Upper lobe of left lung (tissue), 6 donors: Measurements from ENCODE around the gene APPBP2. TPM values are rescaled to one million over a fixed set of nuclear protein-coding genes. Genes with fewer than 3 reads are reported as not detected.
A peak's percentile ranks its signal among the peaks of the same experiment; 100 is the strongest.

Source experiments
- ATAC-seq, 2 donors: fragments of 200-7000 bp; cut with Tn5 transposase; one replicate each; pipeline ENCODE4 v1.9.1; 2022; ENCODE audit warnings: mild to moderate bottlenecking in 2 of 2, moderate library complexity in 2 of 2; ENCODE audit not compliant: low FRiP score in 2 of 2
- DNase-seq, 2 donors: peaks; one replicate each; pipeline ENCODE4 v3.0.0-alpha.2; 2019 to 2020
- H3K27ac ChIP-seq, 4 donors: fragments of 200-600 bp; sonication (generic); one replicate each; pipeline ENCODE4 v1.5.1; 2016 to 2019
- H3K27me3 ChIP-seq, 4 donors: fragments of 200-600 bp; sonication (generic); one replicate each; pipeline ENCODE4 v1.5.1; 2017 to 2019
- H3K36me3 ChIP-seq, 4 donors: fragments of 200-600 bp; sonication (generic); one replicate each; pipeline ENCODE4 v1.5.1; 2016 to 2019
- H3K4me1 ChIP-seq, 4 donors: fragments of 200-600 bp; sonication (generic); one replicate each; pipeline ENCODE4 v1.5.1; 2018 to 2019
- H3K4me3 ChIP-seq, 4 donors: fragments of 200-600 bp; sonication (generic); one replicate each; pipeline ENCODE4 v1.5.1; 2017 to 2019; ENCODE audit warnings: mild to moderate bottlenecking in 2 of 4, moderate library complexity in 1 of 4
- H3K9me3 ChIP-seq, 4 donors: fragments of 200-600 bp; sonication (generic); one replicate each; pipeline ENCODE4 v1.5.1; 2018 to 2019
- CTCF ChIP-seq, 6 experiments: fragments of 450-650 bp in 4 of 6; fragments of 200-600 bp in 2 of 6; sonication (generic) in 2 of 6; IDR thresholded peaks; one replicate each; pipeline ENCODE4 v1.5.1; 2016 to 2019; ENCODE audit warnings: antibody characterized with exemption in 6 of 6
- EP300 ChIP-seq, 4 donors: sonication (generic); formaldehyde crosslinking; IDR thresholded peaks; one replicate each; pipeline ENCODE4 v1.5.1; 2017; ENCODE audit warnings: antibody characterized with exemption in 4 of 4, control low read depth in 2 of 4
- POLR2A ChIP-seq, 4 donors: fragments of 450-650 bp; IDR thresholded peaks; one replicate each; pipeline ENCODE4 v1.5.1; 2016 to 2017; ENCODE audit warnings: antibody characterized with exemption in 4 of 4, mild to moderate bottlenecking in 2 of 4
- POLR2AphosphoS5 ChIP-seq, 2 donors: sonication (generic); formaldehyde crosslinking; IDR thresholded peaks; one replicate each; pipeline ENCODE4 v1.5.1; 2017; ENCODE audit warnings: antibody characterized with exemption in 2 of 2
- WGBS, 2 donors: methylation state at CpG; one replicate each; pipeline ENCODE4 v1.1.5; 2017 to 2018; 5-methylcytosine and 5-hydroxymethylcytosine counted together
- total RNA-seq, 6 donors: library from RNA; depleted of rRNA in 4 of 6; stranded (reverse); fragments of >200 nt in 4 of 6; gene quantifications; one replicate each; pipeline versions ENCODE4 v1.1.0 to v1.2.1, GENCODE V29; 2016 to 2021
- donor health status: DM: no; HTN: no; CAD: no; lungs with moderate emphysema.
- donor health status: DM: no; HTN: yes; CAD: no; lungs with severe emphysema.

APPBP2 gene
- total RNA-seq, 6 donors from 2014 or later = 17.4 to 42.9 (median 28.7) TPM

GRCh38 chr17:60403962-60404361 lies 122.1 kb downstream of the APPBP2 start:
- WGBS, 2 donors = 95 to 98% methylated on average over 6 of the region's 6 CpGs
- TF ChIP-seq POLR2AphosphoS5 (IDR thresholded peaks at IDR 0.05) (no peak), POLR2A (IDR thresholded peaks at IDR 0.05) (no peak), CTCF (IDR thresholded peaks at IDR 0.05) (no peak), EP300 (IDR thresholded peaks at IDR 0.05) (no peak)

DNA sequence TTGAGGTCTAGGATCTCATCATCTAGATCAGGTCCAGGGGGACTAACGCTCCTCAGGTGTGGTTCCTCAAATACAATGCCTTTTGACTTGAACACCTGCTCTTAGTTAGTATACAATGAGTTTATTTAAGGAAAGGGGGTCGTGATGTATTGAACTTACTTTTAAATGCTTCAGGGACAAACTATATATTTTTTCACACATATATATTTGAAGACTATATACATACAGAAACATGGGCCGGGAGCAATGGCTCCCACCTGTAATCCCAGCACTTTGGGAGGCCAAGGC lies 122.6 kb downstream of the APPBP2 start:
- TF ChIP-seq POLR2A (IDR thresholded peaks at IDR 0.05) = no peak
- TF ChIP-seq POLR2AphosphoS5 (IDR thresholded peaks at IDR 0.05) = no peak
- TF ChIP-seq EP300 (IDR thresholded peaks at IDR 0.05) = no peak
- no peak for TF ChIP-seq CTCF (IDR thresholded peaks at IDR 0.05)
- DNase-seq (no peak), ATAC-seq (no peak)
- H3K27ac ChIP-seq = no peak overlapping the region
- 83 to 92% methylated on average over 3 of the region's 3 CpGs for WGBS, 2 donors
- H3K27me3 ChIP-seq = no peaks in the 10 kb centered on the region
- no peaks in the 10 kb centered on the region for H3K9me3 ChIP-seq
- no peak overlapping the region for H3K4me3 ChIP-seq
- no peaks in the 10 kb centered on the region for H3K36me3 ChIP-seq
- H3K4me1 ChIP-seq = no peaks in the 10 kb centered on the region

More at GRCh38 chr17:60403962-60404361, 122.1 kb downstream of the APPBP2 start:
- Histone ChIP-seq H3K4me1 (no peaks in the 10 kb centered on the region), H3K27ac (no peak overlapping the region), H3K4me3 (no peak overlapping the region), H3K36me3 (no peaks in the 10 kb centered on the region), H3K9me3 (no peaks in the 10 kb centered on the region), H3K27me3 (no peaks in the 10 kb centered on the region)
- DNase-seq (no peak), ATAC-seq (peak in 1 of 2 donors; percentile 65)

DNA sequence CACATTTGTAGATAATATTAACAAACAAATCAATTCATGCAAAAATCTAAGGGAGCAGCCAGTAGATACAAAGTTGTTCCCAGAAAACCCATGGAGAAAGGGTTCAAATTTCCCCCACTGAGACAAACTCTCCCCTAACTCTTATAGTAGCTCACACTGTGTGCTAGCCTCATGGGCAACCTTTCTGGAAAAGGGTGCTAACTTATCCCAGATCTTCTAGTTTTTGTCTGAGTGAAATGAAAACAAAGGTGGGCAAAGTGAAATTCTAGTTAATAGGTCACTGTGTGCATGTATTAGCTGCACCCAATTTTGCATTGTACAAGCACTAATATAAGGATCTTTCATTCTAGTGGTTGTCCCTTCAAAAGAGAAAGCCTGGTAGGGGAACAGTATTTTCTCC lies 124.2 kb downstream of the APPBP2 start:
- no peak for TF ChIP-seq POLR2AphosphoS5 (IDR thresholded peaks at IDR 0.05)
- TF ChIP-seq EP300 (IDR thresholded peaks at IDR 0.05) = no peak
- Histone ChIP-seq H3K4me1 (no peaks in the 10 kb centered on the region), H3K36me3 (no peaks in the 10 kb centered on the region), H3K27ac (no peak overlapping the region), H3K4me3 (no peak overlapping the region), H3K27me3 (no peaks in the 10 kb centered on the region), H3K9me3 (no peaks in the 10 kb centered on the region)
- ATAC-seq (no peak), DNase-seq (no peak)

DNA sequence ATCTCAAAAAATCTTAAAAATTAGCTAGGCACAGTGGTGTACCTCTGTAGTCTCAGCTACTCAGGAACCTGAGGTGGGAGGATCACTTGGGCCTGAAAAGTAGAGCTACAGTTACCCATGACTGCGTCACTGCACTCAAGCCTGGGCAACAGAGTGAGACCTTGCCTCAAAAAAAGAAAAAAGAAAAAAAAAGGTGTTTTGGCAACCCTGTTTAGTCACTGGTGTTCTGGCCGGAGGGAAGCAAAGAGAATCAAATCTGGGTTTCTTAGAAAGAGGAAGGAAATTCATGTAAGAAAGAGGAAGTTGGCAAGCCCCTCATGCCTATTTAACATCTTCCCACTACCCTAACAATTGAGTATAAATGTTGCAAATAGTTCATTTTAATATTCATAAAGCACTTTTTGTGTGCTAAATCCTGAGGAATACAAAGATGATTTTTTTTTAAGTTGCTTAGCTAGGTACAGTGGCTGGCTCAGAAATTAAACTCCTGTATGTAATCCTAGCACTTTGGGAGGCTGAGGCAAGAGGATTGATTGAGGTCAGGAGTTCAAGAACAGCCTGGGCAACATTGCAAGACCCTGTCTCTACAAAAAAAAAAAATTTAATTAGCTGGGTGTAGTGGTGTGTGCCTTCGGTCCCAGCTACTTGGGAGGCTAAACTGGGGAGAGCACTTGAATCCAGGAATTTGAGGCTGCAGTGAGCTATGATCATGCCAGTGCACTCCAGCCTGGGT lies 127.6 kb downstream of the APPBP2 start:
- H3K27ac ChIP-seq = peak overlapping the region; percentile 67 to 81 (median 76)
- H3K4me1 ChIP-seq = peaks cover 0 to 7% (median 2%) of the 10 kb centered on the region in 4 donors
- 51 to 61% methylated on average over 3 of the region's 3 CpGs for WGBS, 2 donors
- ATAC-seq (peak in 1 of 2 donors; percentile 80), DNase-seq (peak in 1 of 2 donors; percentile 33)
- TF ChIP-seq EP300 (IDR thresholded peaks at IDR 0.05) (no peak), CTCF (IDR thresholded peaks at IDR 0.05) (no peak), POLR2A (IDR thresholded peaks at IDR 0.05) (no peak), POLR2AphosphoS5 (IDR thresholded peaks at IDR 0.05) (no peak)
- H3K4me3 ChIP-seq = no peak overlapping the region
- H3K36me3 ChIP-seq = no peaks in the 10 kb centered on the region
- no peaks in the 10 kb centered on the region for H3K9me3 ChIP-seq
- no peaks in the 10 kb centered on the region for H3K27me3 ChIP-seq

- WGBS, 2 donors = 82 to 86% methylated on average over 3 of the region's 3 CpGs
- no peak overlapping the region for H3K27ac ChIP-seq
- DNase-seq (no peak), ATAC-seq (no peak)
- H3K4me3 ChIP-seq = no peak overlapping the region
- no peaks in the 10 kb centered on the region for H3K9me3 ChIP-seq
- H3K4me1 ChIP-seq = peaks cover 4 to 15% (median 7%) of the 10 kb centered on the region in 4 donors
- H3K27me3 ChIP-seq = no peaks in the 10 kb centered on the region
- no peaks in the 10 kb centered on the region for H3K36me3 ChIP-seq
- TF ChIP-seq CTCF (IDR thresholded peaks at IDR 0.05) (no peak), POLR2A (IDR thresholded peaks at IDR 0.05) (no peak), EP300 (IDR thresholded peaks at IDR 0.05) (no peak), POLR2AphosphoS5 (IDR thresholded peaks at IDR 0.05) (no peak)
Observed at GRCh38 chr17:60396412-60396811, 129.6 kb downstream of the APPBP2 start.
